Muscle layer of duodenum (tissue), 2 donors: ENCODE data around the gene OSTM1.
"Not testable (repeated sequence)": the region's sequence is repeated elsewhere in the genome, so short reads cannot be mapped to it uniquely, and the experiment has no call there.

Source experiments
- H3K27ac ChIP-seq: one replicate; pipeline ENCODE4 v1.7.0; 2013; ENCODE audit warnings: mild to moderate bottlenecking, low read length
- H3K27me3 ChIP-seq: one replicate; pipeline ENCODE4 v1.7.0; 2013; ENCODE audit warnings: low read depth, mild to moderate bottlenecking, control low read depth, low read length
- H3K36me3 ChIP-seq, 2 donors: one replicate each; pipeline ENCODE4 v1.7.0; 2013; ENCODE audit warnings: low read length in 2 of 2, control low read depth in 1 of 2, mild to moderate bottlenecking in 1 of 2; ENCODE audit not compliant: insufficient read depth in 2 of 2, control insufficient read depth in 1 of 2
- H3K4me1 ChIP-seq, 2 donors: one replicate each; pipeline ENCODE4 v1.7.0; 2013; ENCODE audit warnings: low read length in 2 of 2, mild to moderate bottlenecking in 2 of 2, control low read depth in 1 of 2, moderate library complexity in 1 of 2; ENCODE audit not compliant: insufficient read depth in 2 of 2, control insufficient read depth in 1 of 2
- H3K4me3 ChIP-seq, 2 donors: one replicate each; pipeline ENCODE4 v1.7.0; 2013; ENCODE audit warnings: low read length in 2 of 2, low read depth in 1 of 2, mild to moderate bottlenecking in 1 of 2
- H3K9me3 ChIP-seq, 2 donors: one replicate each; pipeline ENCODE4 v1.7.0; 2013; ENCODE audit warnings: low read length in 2 of 2, control low read depth in 1 of 2, mild to moderate bottlenecking in 1 of 2; ENCODE audit not compliant: control insufficient read depth in 1 of 2
- donor health status: healthy.

OSTM1 gene

DNA sequence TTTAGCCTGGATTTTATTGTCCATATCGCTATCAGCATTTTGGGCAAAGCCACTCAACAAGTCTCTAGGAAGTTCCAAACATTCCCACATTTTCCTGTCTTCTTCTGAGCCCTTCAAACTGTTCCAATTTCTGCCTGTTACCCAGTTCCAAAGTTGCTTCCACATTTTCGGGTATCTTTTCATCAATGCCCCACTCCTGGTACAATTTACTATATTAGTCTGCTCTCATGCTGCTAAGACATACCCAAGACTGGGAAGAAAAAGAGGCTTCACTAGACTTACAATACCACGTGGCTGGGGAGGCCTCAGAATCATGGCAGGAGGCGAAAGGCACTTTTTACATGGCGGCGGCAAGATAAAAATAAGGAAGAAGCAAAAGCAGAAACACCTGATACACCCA lies 58.3 kb downstream of the OSTM1 start:
- not testable (repeated sequence) for H3K4me3 ChIP-seq, H3K27ac ChIP-seq, H3K9me3 ChIP-seq, H3K4me1 ChIP-seq, H3K27me3 ChIP-seq, H3K36me3 ChIP-seq

DNA sequence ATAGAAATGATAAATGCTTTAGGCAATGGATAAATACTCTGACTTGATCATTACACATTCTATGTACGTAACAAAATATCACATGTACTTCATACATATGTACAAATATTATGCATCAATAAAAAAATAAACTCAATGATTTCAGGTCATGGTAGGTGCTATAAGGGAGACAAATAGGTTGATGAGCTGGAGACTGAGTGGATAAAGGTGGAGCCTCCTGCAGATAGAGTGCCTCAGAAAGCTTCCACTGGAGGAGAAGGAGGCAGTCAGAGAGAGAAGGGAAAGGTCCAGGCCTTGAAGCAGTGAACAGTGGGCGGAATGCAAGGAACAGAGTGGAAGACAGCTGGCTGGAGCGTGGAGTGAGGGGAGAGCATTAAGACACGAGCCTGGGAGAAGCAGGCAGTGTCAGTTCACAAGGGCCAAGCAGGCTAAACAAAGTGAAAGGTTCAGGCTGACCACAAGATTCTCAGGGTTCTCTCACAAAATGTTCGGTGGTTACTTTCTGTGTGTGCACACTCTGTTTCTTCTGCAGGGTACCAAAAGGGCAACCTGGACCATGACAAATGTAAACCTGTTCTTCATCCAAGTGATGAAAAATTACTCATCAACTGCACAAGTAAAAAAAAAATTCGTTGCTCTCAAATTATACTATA lies 60.6 kb downstream of the OSTM1 start:
- no peaks in the 10 kb centered on the region for H3K36me3 ChIP-seq
- H3K27me3 ChIP-seq, result no peaks in the 10 kb centered on the region
- H3K4me3 ChIP-seq, result no peak overlapping the region
- H3K4me1 ChIP-seq, result no peaks in the 10 kb centered on the region
- peaks cover 0 to 7% of the 10 kb centered on the region in 2 donors for H3K9me3 ChIP-seq
- H3K27ac ChIP-seq, result no peak overlapping the region

DNA sequence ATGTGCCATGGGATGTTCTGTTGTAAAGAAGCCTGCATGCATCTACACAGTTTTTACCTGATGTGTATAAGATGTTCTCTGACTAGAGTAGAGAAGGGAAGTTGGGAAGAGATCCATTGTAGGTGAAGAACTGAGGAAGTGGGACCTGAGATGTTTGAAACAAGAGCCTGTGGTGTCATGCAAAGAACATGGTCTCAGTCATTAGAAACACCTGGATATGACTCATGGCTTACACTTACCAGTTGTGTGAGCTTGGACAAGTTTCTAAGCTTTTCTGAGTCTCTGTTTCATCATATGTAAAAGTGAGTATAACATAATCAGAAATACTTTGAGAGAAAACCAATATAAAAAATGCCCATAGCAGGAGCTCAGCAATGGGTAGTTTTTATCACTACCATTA lies 64.6 kb downstream of the OSTM1 start:
- Histone ChIP-seq H3K36me3 (no peaks in the 10 kb centered on the region), H3K4me1 (no peaks in the 10 kb centered on the region), H3K27ac (no peak overlapping the region), H3K4me3 (no peak overlapping the region), H3K27me3 (no peaks in the 10 kb centered on the region), H3K9me3 (peaks cover 0 to 14% of the 10 kb centered on the region in 2 donors)

DNA sequence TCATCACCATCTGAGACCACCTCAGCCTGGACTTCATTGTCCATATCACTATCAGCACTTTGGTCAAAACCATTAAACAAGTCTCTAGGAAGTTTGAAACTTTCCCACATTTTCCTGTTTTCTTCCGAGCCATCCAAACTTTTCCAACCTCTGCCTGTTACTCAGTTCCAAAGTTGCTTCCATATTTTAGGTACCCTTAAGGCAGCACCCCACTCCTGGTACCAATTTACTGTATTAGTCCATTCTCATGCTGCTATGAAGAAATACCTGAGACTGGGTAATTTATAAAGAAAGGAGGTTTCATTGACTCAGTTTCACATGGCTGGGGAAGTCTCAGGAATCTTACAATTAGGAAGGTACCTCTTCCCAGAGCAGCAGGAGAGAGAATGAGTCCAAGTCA lies 65.3 kb downstream of the OSTM1 start:
- not testable (repeated sequence) for H3K4me1 ChIP-seq, H3K4me3 ChIP-seq, H3K36me3 ChIP-seq, H3K27ac ChIP-seq, H3K27me3 ChIP-seq
- H3K9me3 ChIP-seq, result peaks cover 0 to 14% of the 10 kb centered on the region in 2 donors

DNA sequence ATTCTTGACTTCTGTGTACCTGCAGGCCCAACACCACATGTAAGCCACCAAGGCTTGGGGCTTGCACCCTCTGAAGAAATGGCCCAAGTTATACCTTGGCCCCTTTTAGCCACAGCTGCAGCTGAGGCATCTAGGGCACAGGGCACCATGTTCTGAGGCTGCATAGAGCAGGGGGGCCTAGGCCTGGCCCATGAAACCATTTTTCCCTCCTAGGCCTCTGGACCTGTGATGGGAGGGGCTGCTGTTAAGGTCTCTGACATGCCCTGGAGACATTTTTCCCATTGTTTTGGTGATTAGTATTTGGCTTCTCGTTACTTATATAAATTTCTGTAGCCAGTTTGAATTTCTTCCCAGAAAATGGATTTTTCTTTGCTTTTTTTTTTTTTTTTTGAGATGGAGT lies 66.2 kb downstream of the OSTM1 start:
- no peaks in the 10 kb centered on the region for H3K27me3 ChIP-seq
- no peak overlapping the region for H3K27ac ChIP-seq
- H3K36me3 ChIP-seq, result no peaks in the 10 kb centered on the region
- H3K4me3 ChIP-seq, result no peak overlapping the region
- H3K9me3 ChIP-seq, result peaks cover 0 to 14% of the 10 kb centered on the region in 2 donors
- no peaks in the 10 kb centered on the region for H3K4me1 ChIP-seq

DNA sequence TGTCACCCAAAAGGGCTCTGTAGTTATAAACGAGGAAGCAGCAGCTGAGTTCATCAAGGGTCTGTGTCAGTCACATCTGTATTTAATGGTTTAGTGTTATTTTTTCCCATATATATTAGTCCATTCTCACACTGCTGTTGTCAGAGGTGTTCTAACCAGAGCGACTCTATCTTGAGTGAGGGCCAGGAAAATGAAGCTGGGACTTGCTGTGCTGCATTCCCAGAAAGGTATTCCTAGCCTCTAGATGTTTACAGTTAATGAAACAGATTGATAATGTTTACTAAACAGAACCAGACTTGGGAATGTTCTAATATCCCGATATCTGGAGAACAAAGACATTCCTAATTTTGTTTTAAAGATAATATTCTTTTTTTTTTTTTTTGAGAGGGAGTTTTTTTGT lies 68.6 kb downstream of the OSTM1 start:
- no peaks in the 10 kb centered on the region for H3K36me3 ChIP-seq
- no peak overlapping the region for H3K4me3 ChIP-seq

DNA sequence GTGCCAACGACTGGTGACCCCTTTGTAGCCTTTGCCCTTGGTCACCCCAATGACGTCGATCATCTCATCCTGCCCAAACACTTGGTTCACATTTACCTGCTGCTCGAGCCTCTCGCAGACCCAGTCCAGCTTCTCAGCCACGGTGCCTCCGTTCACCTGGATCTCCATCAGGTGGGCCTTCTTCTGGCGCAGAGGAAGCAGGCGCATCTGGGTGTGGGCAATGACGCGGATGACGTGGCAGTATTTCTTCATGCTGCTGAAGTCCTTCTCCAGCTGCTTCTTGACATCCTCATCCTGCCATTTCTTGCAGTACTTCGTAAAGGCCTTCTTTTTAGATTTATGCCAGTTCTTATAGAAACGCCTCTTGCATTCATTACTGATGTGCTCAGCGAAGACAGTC lies 69.7 kb downstream of the OSTM1 start:
- peaks cover 0 to 14% of the 10 kb centered on the region in 2 donors for H3K9me3 ChIP-seq
- no peak overlapping the region for H3K27ac ChIP-seq
- H3K36me3 ChIP-seq, result no peaks in the 10 kb centered on the region
- H3K27me3 ChIP-seq, result no peaks in the 10 kb centered on the region
- no peak overlapping the region for H3K4me3 ChIP-seq
- H3K4me1 ChIP-seq, result no peaks in the 10 kb centered on the region

More for the DNA sequence above, 68.6 kb downstream of the OSTM1 start:
- H3K9me3 ChIP-seq, result peaks cover 0 to 14% of the 10 kb centered on the region in 2 donors
- no peak overlapping the region for H3K27ac ChIP-seq
- H3K27me3 ChIP-seq, result no peaks in the 10 kb centered on the region
- no peaks in the 10 kb centered on the region for H3K4me1 ChIP-seq

DNA sequence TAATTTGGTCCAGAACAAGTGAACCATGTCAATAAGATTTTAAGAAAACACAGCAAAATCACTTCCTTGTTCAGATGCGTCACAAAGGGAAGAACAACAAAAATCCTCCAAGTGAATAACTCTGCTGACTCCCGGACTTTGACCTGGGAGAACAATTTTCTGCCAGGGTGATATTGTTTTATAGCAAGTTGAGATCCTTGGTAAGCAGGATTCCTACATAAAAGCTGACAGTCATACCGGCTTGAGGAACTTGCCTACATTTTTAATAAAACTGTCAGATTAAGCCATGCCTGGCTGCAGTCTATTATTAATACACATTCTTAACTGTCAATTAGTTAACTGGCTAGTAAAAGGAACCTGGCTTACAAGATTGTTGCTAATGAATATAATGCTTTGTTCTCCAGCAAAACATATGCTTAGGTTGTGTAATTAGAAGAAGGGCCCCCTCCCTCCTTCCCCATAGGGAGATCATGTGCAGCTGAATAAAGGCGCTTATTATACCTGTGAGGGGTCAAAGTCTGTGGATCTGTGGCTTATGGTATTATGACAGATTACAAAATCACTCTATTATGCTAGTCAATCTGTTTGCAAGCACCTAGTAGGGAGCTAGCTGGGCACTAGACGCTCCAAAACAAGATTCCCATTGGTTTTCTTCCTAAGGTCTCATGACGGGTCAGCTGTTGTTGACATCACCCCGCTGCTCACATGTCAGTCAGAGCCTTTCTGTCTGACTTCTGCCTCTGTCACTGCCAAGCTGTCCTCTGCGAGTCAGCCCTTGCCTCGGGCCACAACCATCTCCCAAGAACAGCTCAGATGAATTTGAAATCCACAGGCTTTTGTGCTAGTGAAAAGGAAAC lies 71.9 kb downstream of the OSTM1 start:
- Histone ChIP-seq H3K4me3 (no peak overlapping the region), H3K9me3 (no peaks in the 10 kb centered on the region), H3K27me3 (no peaks in the 10 kb centered on the region), H3K27ac (peak overlapping the region; percentile 81), H3K4me1 (no peaks in the 10 kb centered on the region), H3K36me3 (no peaks in the 10 kb centered on the region)

DNA sequence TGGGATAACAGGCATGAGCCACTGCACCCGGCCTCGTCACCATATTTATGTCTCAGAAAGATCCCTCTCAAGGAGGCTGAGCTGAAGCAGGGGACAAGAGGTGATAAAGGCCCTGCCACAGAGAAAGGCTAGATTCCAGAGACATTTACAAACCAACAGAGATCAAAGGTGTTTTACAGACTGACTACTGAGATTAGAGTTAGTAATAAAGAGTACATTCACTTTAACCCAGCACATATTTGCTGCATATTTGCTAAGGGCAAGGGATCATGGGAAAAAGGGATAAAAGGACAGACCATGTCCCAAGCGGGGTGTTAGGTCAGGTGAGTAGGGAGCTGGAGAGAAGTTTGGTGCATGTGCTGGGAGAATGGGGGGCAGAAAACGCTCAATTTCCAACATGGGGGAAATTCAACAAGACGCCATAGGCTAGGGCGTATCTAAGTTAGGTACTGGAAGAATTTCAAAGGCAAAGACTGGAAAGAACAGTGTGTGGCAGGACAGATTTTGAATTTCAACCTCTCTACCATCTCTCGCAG lies 72.8 kb downstream of the OSTM1 start:
- H3K27me3 ChIP-seq, result no peaks in the 10 kb centered on the region
- H3K36me3 ChIP-seq, result no peaks in the 10 kb centered on the region
- H3K4me1 ChIP-seq, result no peaks in the 10 kb centered on the region
- H3K9me3 ChIP-seq, result no peaks in the 10 kb centered on the region
- no peak overlapping the region for H3K4me3 ChIP-seq
- peak overlapping the region; percentile 81 for H3K27ac ChIP-seq

DNA sequence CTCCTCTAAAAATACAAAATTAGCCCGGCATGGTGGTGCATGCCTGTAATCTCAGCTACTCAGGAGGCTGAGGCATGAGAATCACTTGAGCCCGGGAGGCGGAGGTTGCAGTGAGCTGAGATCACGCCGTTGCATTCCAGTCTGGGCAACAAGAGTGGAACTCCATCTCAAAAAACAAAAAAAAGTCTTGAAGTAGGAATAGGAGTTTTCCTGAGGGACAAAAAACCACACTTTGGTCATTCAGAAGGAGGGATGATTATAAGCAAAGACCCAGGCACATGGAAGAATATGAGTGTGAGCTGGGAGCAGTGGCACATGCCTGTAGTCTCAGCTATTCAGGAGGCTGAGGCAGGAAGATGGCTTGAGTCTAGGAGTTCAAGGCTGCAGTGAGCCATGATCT lies 74.3 kb downstream of the OSTM1 start:
- not testable (repeated sequence) for H3K27me3 ChIP-seq, H3K4me1 ChIP-seq, H3K36me3 ChIP-seq, H3K9me3 ChIP-seq, H3K27ac ChIP-seq, H3K4me3 ChIP-seq

DNA sequence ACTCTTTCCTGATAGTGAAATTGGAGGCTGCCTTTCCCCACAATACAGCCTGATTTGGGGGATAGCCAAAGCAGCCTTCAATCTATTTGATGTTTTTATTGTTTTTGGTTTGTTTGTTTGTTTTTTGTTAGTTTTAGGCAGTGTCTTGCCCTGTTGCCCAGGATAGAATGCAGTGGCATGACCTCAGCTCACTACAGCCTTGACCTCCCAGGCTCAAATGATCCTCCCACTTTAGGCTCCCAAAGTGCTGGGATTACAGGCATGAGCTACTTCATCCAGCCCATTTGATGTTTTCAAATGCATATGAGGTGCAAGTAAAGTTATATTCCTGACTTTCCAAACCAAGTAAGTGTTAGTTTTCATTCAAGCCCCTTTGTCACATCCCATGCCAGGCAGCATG lies 75.2 kb downstream of the OSTM1 start:
- H3K9me3 ChIP-seq, result no peaks in the 10 kb centered on the region
- H3K27me3 ChIP-seq, result no peaks in the 10 kb centered on the region
- H3K4me3 ChIP-seq, result no peak overlapping the region
- H3K36me3 ChIP-seq, result no peaks in the 10 kb centered on the region
- H3K4me1 ChIP-seq, result no peaks in the 10 kb centered on the region
- H3K27ac ChIP-seq, result no peak overlapping the region
